ENCODE results near the gene GPR37. TPM values are rescaled to one million over a fixed set of nuclear protein-coding genes. Genes with fewer than 3 reads are reported as not detected.

GPR37 gene
- 29.5 TPM for polyA plus RNA-seq (2013, experiment 1 of 2)
- polyA plus RNA-seq (2013, experiment 2 of 2): 27.7 TPM

GRCh38 chr7:124765401-124766352 is at the start of gene GPR37:
TSS of gene GPR37 (minus strand) at chr7:124765792. CDS start at chr7:124764976, 816 bp downstream.
- WGBS (ENCODE audit: extremely low coverage, insufficient coverage, low lambda C conversion rate): no CpG with 5 or more reads among the region's 81 CpGs
- Histone ChIP-seq H3K27ac (ENCODE audit: low read depth, low read length) (peak within 1 kb of the TSS; percentile 97), H2AK5ac (ENCODE audit: low read length) (no peak within 1 kb of the TSS)

GRCh38 chr7:124813994-124814798 is 48.6 kb upstream of the GPR37 start:
- Histone ChIP-seq H4K5ac (ENCODE audit: low read length) (no peak overlapping the region), H3K23ac (ENCODE audit: low read length) (no peak overlapping the region), H3K9ac (ENCODE audit: low read length) (no peak overlapping the region), H3K79me2 (ENCODE audit: control insufficient read depth, insufficient read depth, low read length) (no peaks in the 10 kb centered on the region), H4K8ac (ENCODE audit: low read depth, low read length) (no peak overlapping the region), H3K36me3 (ENCODE audit: control insufficient read depth, insufficient read depth, low read length) (no peaks in the 10 kb centered on the region), H3K56ac (ENCODE audit: low read length) (no peak overlapping the region), H3K79me1 (ENCODE audit: low read length) (no peaks in the 10 kb centered on the region), H2BK5ac (ENCODE audit: low read length) (no peak overlapping the region), H3K4me3 (ENCODE audit: low read length) (no peak overlapping the region), H3K27ac (ENCODE audit: low read depth, low read length) (no peak overlapping the region), H3K4ac (ENCODE audit: low read depth, low read length) (no peak overlapping the region), H3K27me3 (ENCODE audit: insufficient read depth, low read length, poor library complexity) (no peaks in the 10 kb centered on the region), H2BK120ac (ENCODE audit: low read depth, low read length) (no peak overlapping the region), H2BK15ac (replicated peaks; ENCODE audit: low read depth) (no peak overlapping the region), H3K4me2 (ENCODE audit: low read length) (no peak overlapping the region), H3K18ac (ENCODE audit: low read length) (no peak overlapping the region), H2AK5ac (ENCODE audit: low read length) (no peak overlapping the region), H3K4me1 (ENCODE audit: control insufficient read depth, low read depth, low read length) (no peaks in the 10 kb centered on the region)
- DNase-seq: peak; percentile 19
- WGBS (ENCODE audit: extremely low coverage, insufficient coverage, low lambda C conversion rate): no CpG with 5 or more reads among the region's 2 CpGs

More at GRCh38 chr7:124765401-124766352, at the start of gene GPR37:
- Histone ChIP-seq H2BK5ac (ENCODE audit: low read length) (peak within 1 kb of the TSS; percentile 82), H3K56ac (ENCODE audit: low read length) (peak within 1 kb of the TSS; percentile 94), H3K4ac (ENCODE audit: low read depth, low read length) (no peak within 1 kb of the TSS), H4K8ac (ENCODE audit: low read depth, low read length) (no peak within 1 kb of the TSS), H3K79me1 (ENCODE audit: low read length) (peaks cover 9% of the 10 kb centered on the region), H3K4me2 (ENCODE audit: low read length) (peak within 1 kb of the TSS; percentile 76), H3K79me2 (ENCODE audit: control insufficient read depth, insufficient read depth, low read length) (peaks cover 21% of the 10 kb centered on the region), H2BK15ac (replicated peaks; ENCODE audit: low read depth) (no peak within 1 kb of the TSS), H2BK120ac (ENCODE audit: low read depth, low read length) (no peak within 1 kb of the TSS), H3K4me1 (ENCODE audit: control insufficient read depth, low read depth, low read length) (no peaks in the 10 kb centered on the region), H3K18ac (ENCODE audit: low read length) (peak within 1 kb of the TSS; percentile 46), H3K36me3 (ENCODE audit: control insufficient read depth, insufficient read depth, low read length) (no peaks in the 10 kb centered on the region), H3K27me3 (ENCODE audit: insufficient read depth, low read length, poor library complexity) (no peaks in the 10 kb centered on the region), H3K4me3 (ENCODE audit: low read length) (peak within 1 kb of the TSS; percentile 85), H3K9ac (ENCODE audit: low read length) (peak within 1 kb of the TSS; percentile 93), H4K5ac (ENCODE audit: low read length) (no peak within 1 kb of the TSS), H3K23ac (ENCODE audit: low read length) (peak within 1 kb of the TSS; percentile 7)
- DNase-seq: peak; percentile 97

- Histone ChIP-seq H3K23ac (ENCODE audit: low read length) (no peak overlapping the region), H3K4ac (ENCODE audit: low read depth, low read length) (no peak overlapping the region), H2BK120ac (ENCODE audit: low read depth, low read length) (no peak overlapping the region), H2BK15ac (replicated peaks; ENCODE audit: low read depth) (no peak overlapping the region), H2AK5ac (ENCODE audit: low read length) (no peak overlapping the region), H3K79me1 (ENCODE audit: low read length) (no peaks in the 10 kb centered on the region), H3K9ac (ENCODE audit: low read length) (no peak overlapping the region), H3K18ac (ENCODE audit: low read length) (no peak overlapping the region), H3K36me3 (ENCODE audit: control insufficient read depth, insufficient read depth, low read length) (no peaks in the 10 kb centered on the region), H3K4me2 (ENCODE audit: low read length) (no peak overlapping the region), H3K27ac (ENCODE audit: low read depth, low read length) (no peak overlapping the region), H4K8ac (ENCODE audit: low read depth, low read length) (no peak overlapping the region), H3K79me2 (ENCODE audit: control insufficient read depth, insufficient read depth, low read length) (no peaks in the 10 kb centered on the region), H3K56ac (ENCODE audit: low read length) (no peak overlapping the region), H4K5ac (ENCODE audit: low read length) (no peak overlapping the region), H3K27me3 (ENCODE audit: insufficient read depth, low read length, poor library complexity) (no peaks in the 10 kb centered on the region), H3K4me3 (ENCODE audit: low read length) (no peak overlapping the region), H2BK5ac (ENCODE audit: low read length) (no peak overlapping the region), H3K4me1 (ENCODE audit: control insufficient read depth, low read depth, low read length) (no peaks in the 10 kb centered on the region)
- DNase-seq: no peak
- WGBS (ENCODE audit: extremely low coverage, insufficient coverage, low lambda C conversion rate): no CpG with 5 or more reads among the region's 2 CpGs
Observed at GRCh38 chr7:124812764-124813163, 47.2 kb upstream of the GPR37 start.

- no peak overlapping the region for H3K4me2 ChIP-seq (ENCODE audit: low read length)
- no peak overlapping the region for H3K56ac ChIP-seq (ENCODE audit: low read length)
- H3K9ac ChIP-seq (ENCODE audit: low read length): no peak overlapping the region
- no peak overlapping the region for H4K8ac ChIP-seq (ENCODE audit: low read depth, low read length)
- H3K4me1 ChIP-seq (ENCODE audit: control insufficient read depth, low read depth, low read length): no peaks in the 10 kb centered on the region
- H2BK5ac ChIP-seq (ENCODE audit: low read length): no peak overlapping the region
- no peaks in the 10 kb centered on the region for H3K79me1 ChIP-seq (ENCODE audit: low read length)
- WGBS (ENCODE audit: extremely low coverage, insufficient coverage, low lambda C conversion rate): no CpG with 5 or more reads among the region's 1 CpG
- no peak overlapping the region for H3K4me3 ChIP-seq (ENCODE audit: low read length)
- no peak overlapping the region for H3K18ac ChIP-seq (ENCODE audit: low read length)
- no peak overlapping the region for H3K27ac ChIP-seq (ENCODE audit: low read depth, low read length)
- H2AK5ac ChIP-seq (ENCODE audit: low read length): no peak overlapping the region
- H3K79me2 ChIP-seq (ENCODE audit: control insufficient read depth, insufficient read depth, low read length): no peaks in the 10 kb centered on the region
- no peaks in the 10 kb centered on the region for H3K27me3 ChIP-seq (ENCODE audit: insufficient read depth, low read length, poor library complexity)
- no peak overlapping the region for H3K4ac ChIP-seq (ENCODE audit: low read depth, low read length)
- DNase-seq: no peak
- H3K23ac ChIP-seq (ENCODE audit: low read length): no peak overlapping the region
- H2BK15ac ChIP-seq (replicated peaks; ENCODE audit: low read depth): no peak overlapping the region
- H2BK120ac ChIP-seq (ENCODE audit: low read depth, low read length): no peak overlapping the region
- no peak overlapping the region for H4K5ac ChIP-seq (ENCODE audit: low read length)
- H3K36me3 ChIP-seq (ENCODE audit: control insufficient read depth, insufficient read depth, low read length): no peaks in the 10 kb centered on the region
Observed at GRCh38 chr7:124811341-124811740, 45.7 kb upstream of the GPR37 start.

DNA sequence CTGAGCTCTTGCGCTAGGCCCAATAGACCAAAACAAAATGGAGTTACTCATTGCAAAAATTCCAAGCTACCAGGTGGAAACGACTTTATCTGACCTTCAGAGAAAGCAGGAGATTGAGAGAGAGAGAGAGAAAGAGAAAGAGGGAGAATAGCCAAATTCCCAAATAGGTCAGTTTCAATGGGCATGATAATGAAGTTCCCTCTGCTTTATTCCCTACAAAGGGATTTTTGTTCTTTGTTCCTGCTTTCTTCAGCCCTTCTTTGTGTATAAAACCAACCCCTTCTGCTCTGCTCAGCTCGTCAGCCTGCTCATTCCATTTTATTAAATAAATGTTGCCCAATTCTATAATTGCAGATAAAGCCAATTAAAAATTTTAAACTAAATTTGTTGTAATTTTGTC is 45.0 kb upstream of the GPR37 start:
- no peaks in the 10 kb centered on the region for H3K36me3 ChIP-seq (ENCODE audit: control insufficient read depth, insufficient read depth, low read length)
- no peak overlapping the region for H4K8ac ChIP-seq (ENCODE audit: low read depth, low read length)
- no peak overlapping the region for H3K27ac ChIP-seq (ENCODE audit: low read depth, low read length)
- H3K27me3 ChIP-seq (ENCODE audit: insufficient read depth, low read length, poor library complexity): no peaks in the 10 kb centered on the region
- no peak overlapping the region for H2BK5ac ChIP-seq (ENCODE audit: low read length)
- no peak for DNase-seq
- no peak overlapping the region for H3K18ac ChIP-seq (ENCODE audit: low read length)
- H3K4me1 ChIP-seq (ENCODE audit: control insufficient read depth, low read depth, low read length): no peaks in the 10 kb centered on the region
- no peak overlapping the region for H3K9ac ChIP-seq (ENCODE audit: low read length)
- no peak overlapping the region for H2AK5ac ChIP-seq (ENCODE audit: low read length)
- H2BK120ac ChIP-seq (ENCODE audit: low read depth, low read length): no peak overlapping the region
- H2BK15ac ChIP-seq (replicated peaks; ENCODE audit: low read depth): no peak overlapping the region
- WGBS (ENCODE audit: extremely low coverage, insufficient coverage, low lambda C conversion rate): no CpG with 5 or more reads among the region's 3 CpGs
- H4K5ac ChIP-seq (ENCODE audit: low read length): no peak overlapping the region
- H3K79me1 ChIP-seq (ENCODE audit: low read length): no peaks in the 10 kb centered on the region
- H3K4ac ChIP-seq (ENCODE audit: low read depth, low read length): no peak overlapping the region
- no peak overlapping the region for H3K56ac ChIP-seq (ENCODE audit: low read length)
- H3K4me3 ChIP-seq (ENCODE audit: low read length): no peak overlapping the region
- H3K79me2 ChIP-seq (ENCODE audit: control insufficient read depth, insufficient read depth, low read length): no peaks in the 10 kb centered on the region
- no peak overlapping the region for H3K4me2 ChIP-seq (ENCODE audit: low read length)
- no peak overlapping the region for H3K23ac ChIP-seq (ENCODE audit: low read length)
